Measurements from ENCODE around the gene SLC49A3. TPM values are rescaled to one million over a fixed set of nuclear protein-coding genes. Genes with fewer than 3 reads are reported as not detected.
A peak's percentile ranks its signal among the peaks of the same experiment; 100 is the strongest.

Gene SLC49A3
- total and polyA plus RNA-seq, 2 of the 13 experiments (the other 11 are each of a cell fraction or from before 2014, with no cell fraction given): 0.07 to 0.17 TPM

DNA sequence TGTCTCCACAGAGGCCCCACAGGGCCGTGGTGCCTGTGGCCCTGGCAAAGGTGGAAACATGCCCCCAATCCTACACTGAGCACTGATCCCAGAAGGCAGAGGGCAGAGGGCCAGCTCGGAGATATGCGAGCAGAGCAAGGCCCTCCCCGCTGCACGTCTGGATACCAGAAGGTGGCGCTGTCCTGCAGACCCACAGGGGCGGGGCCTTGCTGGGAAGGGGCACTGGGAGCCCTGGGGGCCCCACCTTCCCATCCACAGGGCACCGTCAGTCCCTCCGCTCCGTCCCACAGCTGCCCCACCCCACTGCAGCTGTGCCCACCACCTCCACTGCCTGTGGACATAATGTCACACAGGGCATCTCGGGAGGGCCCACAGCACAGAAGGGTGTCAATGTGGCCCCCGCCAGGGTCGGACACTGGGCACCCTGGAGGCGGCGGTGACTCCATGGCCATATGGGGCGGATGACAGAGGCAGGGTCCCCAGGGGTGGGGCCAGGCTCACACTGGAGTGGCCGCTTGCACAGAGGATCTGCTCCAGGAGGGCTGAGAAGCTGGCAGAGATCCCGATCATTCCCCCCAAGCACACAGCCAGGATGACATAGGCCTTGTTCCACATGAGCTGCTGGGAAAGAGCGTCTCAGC lies 4.8 kb downstream of the SLC49A3 start (continued):
- no peak for TF ChIP-seq ZNF260 (CRISPR knock-in tag; IDR thresholded peaks at IDR 0.05; ENCODE audit: borderline replicate concordance, low read depth)
- TF ChIP-seq FOXA1 (IDR thresholded peaks at IDR 0.05): no peak
- TF ChIP-seq FOXA1 (CRISPR knock-in tag; IDR thresholded peaks at IDR 0.05): no peak
- no peak for TF ChIP-seq ZNF468 (CRISPR knock-in tag; IDR thresholded peaks at IDR 0.05)
- TF ChIP-seq, protein P1, sequence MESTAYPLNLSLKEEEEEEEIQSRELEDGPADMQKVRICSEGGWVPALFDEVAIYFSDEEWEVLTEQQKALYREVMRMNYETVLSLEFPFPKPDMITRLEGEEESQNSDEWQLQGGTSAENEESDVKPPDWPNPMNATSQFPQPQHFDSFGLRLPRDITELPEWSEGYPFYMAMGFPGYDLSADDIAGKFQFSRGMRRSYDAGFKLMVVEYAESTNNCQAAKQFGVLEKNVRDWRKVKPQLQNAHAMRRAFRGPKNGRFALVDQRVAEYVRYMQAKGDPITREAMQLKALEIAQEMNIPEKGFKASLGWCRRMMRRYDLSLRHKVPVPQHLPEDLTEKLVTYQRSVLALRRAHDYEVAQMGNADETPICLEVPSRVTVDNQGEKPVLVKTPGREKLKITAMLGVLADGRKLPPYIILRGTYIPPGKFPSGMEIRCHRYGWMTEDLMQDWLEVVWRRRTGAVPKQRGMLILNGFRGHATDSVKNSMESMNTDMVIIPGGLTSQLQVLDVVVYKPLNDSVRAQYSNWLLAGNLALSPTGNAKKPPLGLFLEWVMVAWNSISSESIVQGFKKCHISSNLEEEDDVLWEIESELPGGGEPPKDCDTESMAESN (CRISPR knock-in tag; conservative IDR thresholded peaks at IDR 0.05): no peak
- no peak for TF ChIP-seq PRMT3 (CRISPR knock-in tag; IDR thresholded peaks at IDR 0.05; ENCODE audit: borderline replicate concordance, low read depth)
- peak; percentile 79 to 91 for TF ChIP-seq HMGXB4 (CRISPR knock-in tag; IDR thresholded peaks at IDR 0.05; ENCODE audit: borderline replicate concordance in 1 of 2, low read depth in 1 of 2)
- 0 out of 2 replicates have a peak, but pooled peaks have one; percentile 33 for TF ChIP-seq PHF8 (CRISPR knock-in tag; IDR thresholded peaks at IDR 0.05)
- peak; percentile 49; the same call in 1 of the 2 replicates for TF ChIP-seq YEATS2 (CRISPR knock-in tag; IDR thresholded peaks at IDR 0.05; ENCODE audit: borderline replicate concordance)
- TF ChIP-seq MEIS2 (CRISPR knock-in tag; IDR thresholded peaks at IDR 0.05): no peak
- TF ChIP-seq ZBTB40 (IDR thresholded peaks at IDR 0.05): no peak
- TF ChIP-seq ZBTB40 (CRISPR knock-in tag; IDR thresholded peaks at IDR 0.05): peak; percentile 35; the same call in 1 of the 2 replicates
